Cardiac muscle cell (in vitro differentiated cells and primary cell): Measurements from ENCODE around the gene NEK3. TPM values are rescaled to one million over a fixed set of nuclear protein-coding genes. Genes with fewer than 3 reads are reported as not detected.

Source experiments
- DNase-seq, 2 donors: peaks; one replicate each; pipeline versions ENCODE4 v3.0.0 to v3.0.0-alpha.2; 2010 to 2017; ENCODE audit warnings: low read depth in 1 of 2, low spot score in 1 of 2
- H3K27ac ChIP-seq: fragments of 200-600 bp; sonication (generic); 2 replicates; pipeline ENCODE4 v1.5.1; 2016
- H3K27me3 ChIP-seq: fragments of 200-600 bp; sonication (generic); 2 replicates; pipeline ENCODE4 v1.6.0; 2016; ENCODE audit warnings: control low read depth
- H3K36me3 ChIP-seq: fragments of 200-600 bp; sonication (generic); 2 replicates; pipeline ENCODE4 v1.5.1; 2016; ENCODE audit warnings: control low read depth
- H3K4me1 ChIP-seq: fragments of 200-600 bp; sonication (generic); 2 replicates; pipeline ENCODE4 v1.8.1; 2017; ENCODE audit warnings: low read depth, mild to moderate bottlenecking, mixed run types
- H3K4me3 ChIP-seq: fragments of 200-600 bp; sonication (generic); 2 replicates; pipeline ENCODE4 v1.5.1; 2016; ENCODE audit warnings: mild to moderate bottlenecking
- H3K9me3 ChIP-seq: fragments of 200-600 bp; sonication (generic); 2 replicates; pipeline ENCODE4 v1.5.1; 2017; ENCODE audit warnings: low read depth, mild to moderate bottlenecking, control low read depth
- polyA plus RNA-seq: library from polyadenylated mRNA; unstranded; fragments of >200 nt; fragmentation: Nextera tagmentation; extraction: Ambion mirVana; gene quantifications from 2 replicates; pipeline ENCODE4 v1.2.1, GENCODE V29; 2016
- total RNA-seq: library from RNA; depleted of rRNA; stranded (reverse); fragments of >200 nt; gene quantifications from 2 replicates; pipeline ENCODE4 v1.2.3, GENCODE V29; 2016
- TF ChIP-seq, protein P1 (sequence below): IDR thresholded peaks from 2 replicates; pipeline ENCODE4 v1.5.1; 2012; ENCODE audit warnings: low read depth, mild to moderate bottlenecking, low read length

The NEK3 gene
- total and polyA plus RNA-seq, 2 experiments from 2014 or later: 16.1 to 18.3 TPM

DNA sequence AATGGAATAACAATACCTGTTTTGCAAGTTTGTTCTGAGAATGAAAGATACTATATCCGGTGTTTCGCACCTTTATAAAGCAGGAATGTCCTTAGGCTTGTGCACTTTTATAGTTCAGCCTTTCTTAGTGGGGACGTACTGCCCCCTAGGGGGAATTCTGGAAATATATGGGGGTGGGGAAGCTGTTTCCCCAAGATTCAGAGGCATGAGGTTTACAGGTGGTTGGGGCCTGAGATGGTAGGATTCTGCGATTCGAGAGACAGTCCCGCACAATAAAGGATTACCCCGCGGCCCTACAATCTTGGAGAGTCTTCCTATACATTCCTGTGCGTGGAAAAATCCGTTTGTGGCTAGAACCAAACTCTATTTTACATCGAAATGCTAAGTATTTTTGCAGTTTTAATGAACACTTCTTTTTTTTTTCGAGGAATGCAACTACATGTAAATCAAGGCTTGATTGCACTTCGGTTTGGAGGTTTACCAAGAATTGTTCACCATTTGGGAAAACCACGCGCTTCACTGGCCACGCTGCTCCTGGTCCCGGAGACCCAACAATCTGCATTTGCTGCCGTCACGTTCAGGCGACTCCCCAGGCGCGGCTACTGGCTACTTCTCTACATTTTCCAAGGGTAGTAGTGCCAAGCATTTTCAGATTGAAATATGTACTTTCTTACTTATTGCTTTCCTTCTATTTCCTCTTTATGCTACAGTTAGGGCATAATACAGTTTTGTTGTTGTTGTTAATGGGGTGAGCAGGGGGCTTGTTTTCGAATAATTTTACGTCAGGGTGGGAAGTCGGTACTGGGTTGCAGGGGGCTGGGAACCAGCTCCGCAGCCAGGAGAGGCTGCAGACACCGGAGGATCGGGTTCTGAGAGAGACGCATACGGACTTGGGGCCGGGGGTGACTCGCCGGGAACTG lies 31.4 kb downstream of the NEK3 start:
- no peaks in the 10 kb centered on the region for H3K27me3 ChIP-seq
- no peak overlapping the region for H3K27ac ChIP-seq
- no peaks in the 10 kb centered on the region for H3K4me1 ChIP-seq
- TF ChIP-seq, protein P1, sequence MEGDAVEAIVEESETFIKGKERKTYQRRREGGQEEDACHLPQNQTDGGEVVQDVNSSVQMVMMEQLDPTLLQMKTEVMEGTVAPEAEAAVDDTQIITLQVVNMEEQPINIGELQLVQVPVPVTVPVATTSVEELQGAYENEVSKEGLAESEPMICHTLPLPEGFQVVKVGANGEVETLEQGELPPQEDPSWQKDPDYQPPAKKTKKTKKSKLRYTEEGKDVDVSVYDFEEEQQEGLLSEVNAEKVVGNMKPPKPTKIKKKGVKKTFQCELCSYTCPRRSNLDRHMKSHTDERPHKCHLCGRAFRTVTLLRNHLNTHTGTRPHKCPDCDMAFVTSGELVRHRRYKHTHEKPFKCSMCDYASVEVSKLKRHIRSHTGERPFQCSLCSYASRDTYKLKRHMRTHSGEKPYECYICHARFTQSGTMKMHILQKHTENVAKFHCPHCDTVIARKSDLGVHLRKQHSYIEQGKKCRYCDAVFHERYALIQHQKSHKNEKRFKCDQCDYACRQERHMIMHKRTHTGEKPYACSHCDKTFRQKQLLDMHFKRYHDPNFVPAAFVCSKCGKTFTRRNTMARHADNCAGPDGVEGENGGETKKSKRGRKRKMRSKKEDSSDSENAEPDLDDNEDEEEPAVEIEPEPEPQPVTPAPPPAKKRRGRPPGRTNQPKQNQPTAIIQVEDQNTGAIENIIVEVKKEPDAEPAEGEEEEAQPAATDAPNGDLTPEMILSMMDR: peak; percentile 79
- H3K9me3 ChIP-seq: no peaks in the 10 kb centered on the region
- DNase-seq: peak; percentile 65 to 70
- peak overlapping the region; percentile 64 for H3K4me3 ChIP-seq
- peaks cover 5% of the 10 kb centered on the region for H3K36me3 ChIP-seq

- peak in 1 of 2 donors; percentile 55 for DNase-seq
- H3K4me3 ChIP-seq: no peak overlapping the region
- TF ChIP-seq, protein P1: no peak
- H3K27ac ChIP-seq: no peak overlapping the region
- no peaks in the 10 kb centered on the region for H3K4me1 ChIP-seq
- H3K9me3 ChIP-seq: no peaks in the 10 kb centered on the region
- H3K36me3 ChIP-seq: no peaks in the 10 kb centered on the region
- no peaks in the 10 kb centered on the region for H3K27me3 ChIP-seq
Measured at GRCh38 chr13:52127378-52127777, 32.0 kb downstream of the NEK3 start.

- Histone ChIP-seq H3K36me3 (no peaks in the 10 kb centered on the region), H3K9me3 (no peaks in the 10 kb centered on the region), H3K27ac (no peak overlapping the region), H3K4me3 (no peak overlapping the region), H3K27me3 (no peaks in the 10 kb centered on the region), H3K4me1 (no peaks in the 10 kb centered on the region)
- TF ChIP-seq, protein P1: no peak
- no peak for DNase-seq
Measured at GRCh38 chr13:52125547-52125946, 33.9 kb downstream of the NEK3 start.

- DNase-seq: no peak
- TF ChIP-seq, protein P1: no peak
Measured at GRCh38 chr13:52118595-52118994, 40.8 kb downstream of the NEK3 start.

DNA sequence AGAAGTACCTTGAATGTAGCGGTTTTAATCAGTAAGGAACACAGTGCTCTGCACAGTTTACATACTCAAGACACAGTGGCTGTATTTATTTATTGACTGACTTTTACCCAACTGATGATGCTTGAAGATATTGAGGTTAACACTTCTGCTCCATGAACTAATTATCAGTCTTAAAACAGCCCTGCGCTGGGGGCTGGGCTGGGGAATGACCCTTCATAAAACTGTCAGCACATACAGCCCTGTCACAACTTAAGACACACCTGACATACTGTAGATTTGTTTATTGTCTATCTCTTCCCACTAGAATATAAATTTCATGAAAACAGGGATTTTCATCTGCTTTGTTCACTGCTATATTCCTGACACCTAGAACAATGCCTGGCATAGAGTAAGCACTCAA lies 41.3 kb downstream of the NEK3 start:
- Histone ChIP-seq H3K36me3 (no peaks in the 10 kb centered on the region), H3K27me3 (no peaks in the 10 kb centered on the region), H3K4me1 (no peaks in the 10 kb centered on the region), H3K27ac (no peak overlapping the region), H3K4me3 (no peak overlapping the region), H3K9me3 (no peaks in the 10 kb centered on the region)
- TF ChIP-seq, protein P1: no peak
- no peak for DNase-seq

More at GRCh38 chr13:52118595-52118994, 40.8 kb downstream of the NEK3 start:
- no peaks in the 10 kb centered on the region for H3K9me3 ChIP-seq
- H3K27ac ChIP-seq: no peak overlapping the region
- no peak overlapping the region for H3K4me3 ChIP-seq
- no peaks in the 10 kb centered on the region for H3K4me1 ChIP-seq
- H3K36me3 ChIP-seq: no peaks in the 10 kb centered on the region
- H3K27me3 ChIP-seq: no peaks in the 10 kb centered on the region
